IMR-90 (cell line): Measurements from ENCODE around the gene IL10. TPM values are rescaled to one million over a fixed set of nuclear protein-coding genes. Genes with fewer than 3 reads are reported as not detected.

Experiments
- ATAC-seq: fragments of 200-7000 bp; cut with Tn5 transposase; 2 replicates; pipeline ENCODE4 v1.9.1; 2020; ENCODE audit warnings: low read depth, mild to moderate bottlenecking, moderate library complexity
- BruUV-seq: library from RNA; stranded (reverse); fragments of 400-500 nt; replicated peaks from 2 replicates; lab custom pipeline; 2021; lab: Mats Ljungman, UMichigan
- CTCF ChIA-PET: fragments of 300-600 bp; formaldehyde crosslinking; extraction: SDS; loops from one replicate; lab custom pipeline; 2021; ENCODE audit warnings: antibody characterized with exemption; lab: Yijun Ruan, JAX
- POLR2A ChIA-PET: fragments of 300-600 bp; sonication (Branson Sonifier 250); formaldehyde crosslinking; loops from one replicate; lab custom pipeline; 2022; ENCODE audit warnings: antibody characterized with exemption; ENCODE audit not compliant: unreplicated experiment; lab: Charles Lee
- DNase-seq: peaks from one replicate; pipeline ENCODE4 v3.0.0; 2013
- H2AFZ ChIP-seq: replicated peaks from 2 replicates; pipeline ENCODE3; 2013; ENCODE audit warnings: low read length, mild to moderate bottlenecking; ENCODE audit not compliant: poor library complexity
- H2AK5ac ChIP-seq: 2 replicates; pipeline ENCODE4 v1.6.1; 2013; ENCODE audit warnings: low read depth, low read length, inconsistent platforms
- H2AK9ac ChIP-seq: replicated peaks from 2 replicates; pipeline ENCODE3; 2013; ENCODE audit warnings: mild to moderate bottlenecking, low read depth, low read length, moderate library complexity; ENCODE audit not compliant: poor library complexity
- H2BK120ac ChIP-seq: 2 replicates; pipeline ENCODE4 v1.6.1; 2013; ENCODE audit warnings: low read depth, low read length, inconsistent platforms
- H2BK15ac ChIP-seq: 3 replicates; pipeline ENCODE4 v1.6.1; 2013; ENCODE audit warnings: low read depth, low read length, inconsistent platforms
- H2BK20ac ChIP-seq: 2 replicates; pipeline ENCODE4 v1.6.1; 2013; ENCODE audit warnings: low read depth, mild to moderate bottlenecking, inconsistent platforms, low read length, moderate library complexity
- H2BK5ac ChIP-seq: 2 replicates; pipeline ENCODE4 v1.6.1; 2013; ENCODE audit warnings: mild to moderate bottlenecking, low read depth, low read length, inconsistent platforms; ENCODE audit not compliant: poor library complexity, severe bottlenecking
- H3K14ac ChIP-seq: replicated peaks from 2 replicates; pipeline ENCODE4 v1.6.1; 2013; ENCODE audit warnings: low read depth, low read length, inconsistent platforms
- H3K18ac ChIP-seq: 2 replicates; pipeline ENCODE4 v1.6.1; 2013; ENCODE audit warnings: low read depth, low read length, control low read depth
- H3K23ac ChIP-seq: 2 replicates; pipeline ENCODE4 v1.6.1; 2013; ENCODE audit warnings: low read depth, low read length, inconsistent platforms
- H3K27ac ChIP-seq: 2 replicates; pipeline ENCODE4 v1.5.1; 2013; ENCODE audit warnings: mild to moderate bottlenecking, control low read depth, low read length; ENCODE audit not compliant: insufficient read depth
- H3K27me3 ChIP-seq: 2 replicates; pipeline ENCODE4 v1.6.1; 2013; ENCODE audit warnings: low read length; ENCODE audit not compliant: control insufficient read depth, insufficient read depth
- H3K36me3 ChIP-seq: 2 replicates; pipeline ENCODE4 v1.6.1; 2013; ENCODE audit warnings: low read length, mixed read lengths; ENCODE audit not compliant: control insufficient read depth, insufficient read depth
- H3K4ac ChIP-seq: 2 replicates; pipeline ENCODE4 v1.6.1; 2013; ENCODE audit warnings: low read depth, low read length, inconsistent platforms
- H3K4me1 ChIP-seq: 2 replicates; pipeline ENCODE4 v1.6.1; 2013; ENCODE audit warnings: low read length, mixed read lengths; ENCODE audit not compliant: control insufficient read depth, insufficient read depth
- H3K4me2 ChIP-seq: 2 replicates; pipeline ENCODE4 v1.6.1; 2013; ENCODE audit warnings: low read depth, mild to moderate bottlenecking, control low read depth, low read length, moderate library complexity
- H3K4me3 ChIP-seq: 2 replicates; pipeline ENCODE4 v1.5.1; 2013; ENCODE audit warnings: low read depth, mild to moderate bottlenecking, control low read depth, low read length, moderate library complexity; ENCODE audit not compliant: insufficient read depth
- H3K56ac ChIP-seq: 2 replicates; pipeline ENCODE4 v1.6.1; 2013; ENCODE audit warnings: low read length, inconsistent platforms; ENCODE audit not compliant: insufficient read depth; ENCODE audit errors: extremely low read depth
- H3K79me1 ChIP-seq, 2 experiments: 2 replicates each; pipeline ENCODE4 v1.6.1; 2013; ENCODE audit warnings: low read length in 2 of 2, inconsistent platforms in 1 of 2, low read depth in 1 of 2
- H3K9ac ChIP-seq: 2 replicates; pipeline ENCODE4 v1.6.1; 2013; ENCODE audit warnings: low read depth, low read length, control low read depth
- H3K9me1 ChIP-seq: 2 replicates; pipeline ENCODE4 v1.6.1; 2013; ENCODE audit warnings: low read length, inconsistent platforms; ENCODE audit not compliant: insufficient read depth
- H3K9me3 ChIP-seq: 2 replicates; pipeline ENCODE4 v1.6.1; 2013; ENCODE audit warnings: low read length; ENCODE audit not compliant: control insufficient read depth, insufficient read depth
- H4K20me1 ChIP-seq: 2 replicates; pipeline ENCODE4 v1.6.1; 2013; ENCODE audit warnings: low read length, inconsistent platforms; ENCODE audit not compliant: insufficient read depth
- H4K5ac ChIP-seq: 2 replicates; pipeline ENCODE4 v1.6.1; 2013; ENCODE audit warnings: mild to moderate bottlenecking, low read depth, low read length, control low read depth
- H4K8ac ChIP-seq, 2 experiments: 2 replicates each; pipeline ENCODE4 v1.6.1; 2013; ENCODE audit warnings: low read depth in 2 of 2, low read length in 2 of 2, control low read depth in 1 of 2, inconsistent platforms in 1 of 2
- H4K91ac ChIP-seq: 2 replicates; pipeline ENCODE4 v1.6.1; 2013; ENCODE audit warnings: low read depth, low read length, inconsistent platforms; ENCODE audit not compliant: insufficient read depth
- CEBPB ChIP-seq: IDR thresholded peaks from 2 replicates; pipeline ENCODE4 v1.6.1; 2012; ENCODE audit warnings: low read depth, low read length, improper control_type of control experiment
- NFE2L2 ChIP-seq: fragments of 150-350 bp; IDR thresholded peaks from 2 replicates; pipeline ENCODE4 v1.6.1; 2016; ENCODE audit warnings: low read depth, mild to moderate bottlenecking, low read length
- WGBS, 2 experiments: methylation state at CpG; one replicate each; pipeline versions ENCODE4 v1.1.5 to v1.1.7; 2013; ENCODE audit warnings: missing lambda C conversion rate in 2 of 2; ENCODE audit not compliant: insufficient read length in 1 of 2; ENCODE audit errors: extremely low coverage in 2 of 2; 5-methylcytosine and 5-hydroxymethylcytosine counted together
- dilution Hi-C: fragments of 300-500 bp; cut with HindIII; formaldehyde crosslinking; loops from one replicate; pipeline ENCODE4 v1.14.3; 2018; ENCODE audit warnings: low sequenced_read_pairs; ENCODE audit not compliant: unreplicated experiment
- in situ Hi-C: fragments of 300-500 bp; cut with MboI; formaldehyde crosslinking; loops from 3 replicates; pipeline ENCODE4 v1.14.3; 2019; ENCODE audit warnings: low sequenced_read_pairs, inconsistent platforms, mixed read lengths
- intact Hi-C: fragments of 100-400 bp; cut with micrococcal nuclease; formaldehyde crosslinking; loops from 2 replicates; pipeline ENCODE4 v1.10.0; 2022
- polyA plus RNA-seq, 3 experiments: library from polyadenylated mRNA; depleted of rRNA; stranded (reverse); fragments of >200 nt; gene quantifications; 2 replicates each; pipeline ENCODE4 v1.2.3, GENCODE V29; 2012; ENCODE audit warnings: low replicate concordance in 1 of 3
- total RNA-seq: library from RNA; depleted of rRNA; stranded (reverse); fragments of >200 nt; gene quantifications from 2 replicates; pipeline ENCODE4 v1.2.3, GENCODE V29; 2012

The IL10 gene
- total and polyA plus RNA-seq, 2 of the 4 experiments (the other 2 are of a cell fraction): not detected

DNA sequence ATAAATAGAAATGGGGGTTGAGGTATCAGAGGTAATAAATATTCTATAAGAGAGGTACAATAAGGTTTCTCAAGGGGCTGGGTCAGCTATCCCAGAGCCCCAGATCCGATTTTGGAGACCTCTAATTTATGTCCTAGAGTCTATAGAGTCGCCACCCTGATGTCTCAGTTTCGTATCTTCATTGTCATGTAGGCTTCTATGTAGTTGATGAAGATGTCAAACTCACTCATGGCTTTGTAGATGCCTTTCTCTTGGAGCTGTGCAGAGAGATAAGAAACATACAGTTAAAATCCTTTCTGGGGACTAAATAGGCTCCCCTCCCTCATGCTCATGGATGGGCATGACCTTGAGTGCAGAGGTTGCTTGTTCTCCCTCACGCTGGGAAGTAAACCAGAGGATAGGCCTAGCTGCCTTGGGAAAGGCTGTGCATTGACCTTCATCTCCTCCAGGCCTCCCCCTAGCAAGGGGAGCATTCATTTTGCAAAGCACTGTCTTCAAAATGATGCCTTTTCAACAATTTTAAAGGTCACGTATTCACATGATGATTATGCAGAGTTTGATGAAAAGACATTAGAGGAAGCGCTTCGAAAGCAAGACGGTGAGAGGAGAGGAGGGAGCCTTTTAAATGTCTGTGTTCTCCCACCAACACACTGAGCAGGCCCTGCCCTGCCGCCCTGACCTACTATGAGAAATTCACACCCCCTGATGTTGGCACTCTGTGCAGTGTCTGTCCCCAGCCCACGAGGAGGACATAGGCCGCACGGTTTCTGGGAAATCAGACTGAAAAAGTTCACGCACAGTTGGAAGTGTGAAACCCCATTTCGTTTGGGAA is 3.6 kb downstream of the IL10 start:
- ATAC-seq (no peak), DNase-seq (no peak)
- H4K20me1 ChIP-seq: no peaks in the 10 kb centered on the region
- no peak overlapping the region for H2BK20ac ChIP-seq
- no peak overlapping the region for H2AK5ac ChIP-seq
- H3K27me3 ChIP-seq: peaks cover 11% of the 10 kb centered on the region
- H2AFZ ChIP-seq: no peak overlapping the region
- no peak overlapping the region for H4K5ac ChIP-seq
- TF ChIP-seq CEBPB (no peak), NFE2L2 (no peak)
- dilution Hi-C loops: no loop called here
- H3K9me1 ChIP-seq: no peaks in the 10 kb centered on the region; the same call in 1 of the 2 replicates
- no peak overlapping the region for H2AK9ac ChIP-seq
- no peak overlapping the region for H4K91ac ChIP-seq
- H3K4ac ChIP-seq: no peak overlapping the region
- CTCF ChIA-PET: interaction anchor here (0.7 kb wide), 1 partner anchor 258 kb away, joined by 3 read pairs; no protein-coding TSS in a partner anchor
- no peak overlapping the region for H3K9ac ChIP-seq
- no peak overlapping the region for H2BK15ac ChIP-seq
- no peaks in the 10 kb centered on the region for H3K36me3 ChIP-seq
- intact Hi-C loops: no loop called here
- peaks cover 2% of the 10 kb centered on the region; the same call in 1 of the 2 replicates for H3K9me3 ChIP-seq
- H3K4me1 ChIP-seq: peaks cover 3% of the 10 kb centered on the region
- H2BK5ac ChIP-seq: no peak overlapping the region
- no peak overlapping the region for H4K8ac ChIP-seq
- 60% methylated on average over 1 of the region's 14 CpGs; no CpG with 5 or more reads in 1 of the 2 experiments for WGBS, 2 experiments
- BruUV-seq: no TSS peak
- 0 out of 2 replicates have a peak overlapping the region, but pooled peaks have one; percentile 1 for H3K14ac ChIP-seq
- in situ Hi-C loops: no loop called here
- POLR2A ChIA-PET: interaction anchor here (0.6 kb wide), 1 partner anchor 24 kb away, joined by 7 read pairs; no protein-coding TSS in a partner anchor
- H3K56ac ChIP-seq: no peak overlapping the region
- no peak overlapping the region for H3K4me2 ChIP-seq
- no peak overlapping the region for H3K27ac ChIP-seq
- H3K23ac ChIP-seq: no peak overlapping the region
- H2BK120ac ChIP-seq: no peak overlapping the region
- H3K4me3 ChIP-seq: no peak overlapping the region
- no peak overlapping the region for H3K18ac ChIP-seq
- H3K79me1 ChIP-seq: no peaks in the 10 kb centered on the region
